SU-DHL-6 (cell line): ENCODE results near the gene CFAP92.

Experiments used
- EZH2phosphoT487 ChIP-seq: fragments of 200-600 bp; sonication (generic), shearing (Covaris generic); conservative IDR thresholded peaks from 2 replicates; pipeline ENCODE4 v1.6.1; 2018; ENCODE audit warnings: mild to moderate bottlenecking, antibody characterized with exemption, low read length, moderate library complexity, mixed read lengths
- TF ChIP-seq, protein P1 (sequence below): fragments of 200-600 bp; sonication (generic); IDR thresholded peaks from one replicate; pipeline ENCODE4 v1.5.1; 2017; ENCODE audit warnings: antibody characterized with exemption, mild to moderate bottlenecking, low read length, moderate library complexity; ENCODE audit not compliant: insufficient read depth, poor library complexity, severe bottlenecking

DNA sequence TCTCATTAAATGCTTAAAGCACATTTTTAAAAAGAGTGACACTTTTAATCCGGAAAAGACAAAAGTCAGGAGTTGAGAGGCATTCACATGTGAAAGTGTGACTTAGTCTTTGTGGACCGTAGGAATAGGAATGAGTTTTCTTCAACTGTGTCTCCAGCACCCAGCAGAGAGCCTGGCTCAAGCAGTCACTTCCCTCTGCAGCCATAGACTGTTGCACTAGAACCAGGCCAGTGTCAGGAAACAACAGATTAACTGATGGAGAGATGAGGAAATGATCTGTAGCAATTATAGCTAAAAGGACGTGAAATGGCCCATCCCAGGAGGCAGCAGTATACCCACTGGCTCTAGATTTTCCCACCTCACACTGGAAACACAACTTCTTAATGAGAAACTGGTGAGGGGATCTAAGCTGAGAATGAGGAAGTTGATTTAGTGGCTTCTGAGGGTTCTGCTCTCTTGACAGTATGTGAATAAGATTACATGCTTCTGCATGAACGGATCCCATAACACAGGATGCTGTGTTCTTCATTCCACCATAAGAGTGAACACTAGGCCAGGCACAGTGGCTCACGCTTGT is 19.8 kb downstream of the CFAP92 start:
- TF ChIP-seq, protein P1, sequence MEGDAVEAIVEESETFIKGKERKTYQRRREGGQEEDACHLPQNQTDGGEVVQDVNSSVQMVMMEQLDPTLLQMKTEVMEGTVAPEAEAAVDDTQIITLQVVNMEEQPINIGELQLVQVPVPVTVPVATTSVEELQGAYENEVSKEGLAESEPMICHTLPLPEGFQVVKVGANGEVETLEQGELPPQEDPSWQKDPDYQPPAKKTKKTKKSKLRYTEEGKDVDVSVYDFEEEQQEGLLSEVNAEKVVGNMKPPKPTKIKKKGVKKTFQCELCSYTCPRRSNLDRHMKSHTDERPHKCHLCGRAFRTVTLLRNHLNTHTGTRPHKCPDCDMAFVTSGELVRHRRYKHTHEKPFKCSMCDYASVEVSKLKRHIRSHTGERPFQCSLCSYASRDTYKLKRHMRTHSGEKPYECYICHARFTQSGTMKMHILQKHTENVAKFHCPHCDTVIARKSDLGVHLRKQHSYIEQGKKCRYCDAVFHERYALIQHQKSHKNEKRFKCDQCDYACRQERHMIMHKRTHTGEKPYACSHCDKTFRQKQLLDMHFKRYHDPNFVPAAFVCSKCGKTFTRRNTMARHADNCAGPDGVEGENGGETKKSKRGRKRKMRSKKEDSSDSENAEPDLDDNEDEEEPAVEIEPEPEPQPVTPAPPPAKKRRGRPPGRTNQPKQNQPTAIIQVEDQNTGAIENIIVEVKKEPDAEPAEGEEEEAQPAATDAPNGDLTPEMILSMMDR = no peak
- no peak for TF ChIP-seq EZH2phosphoT487
